Lower lobe of right lung (tissue), 2 donors: ENCODE measurements around the gene HP1BP3. TPM values are rescaled to one million over a fixed set of nuclear protein-coding genes. Genes with fewer than 3 reads are reported as not detected.

Experiments
- ATAC-seq, 2 donors: fragments of 200-7000 bp; cut with Tn5 transposase; one replicate each; pipeline ENCODE4 v1.9.1; 2020 to 2022; ENCODE audit warnings: mild to moderate bottlenecking in 2 of 2, moderate library complexity in 2 of 2
- DNase-seq: peaks from one replicate; pipeline ENCODE4 v3.0.0-alpha.2; 2020
- H3K27ac ChIP-seq: fragments of 200-600 bp; one replicate; pipeline ENCODE4 v1.8.0; 2022
- H3K27me3 ChIP-seq: fragments of 200-600 bp; one replicate; pipeline ENCODE4 v1.8.0; 2022; ENCODE audit warnings: low read depth
- H3K36me3 ChIP-seq: fragments of 200-600 bp; one replicate; pipeline ENCODE4 v1.8.0; 2022; ENCODE audit warnings: mild to moderate bottlenecking
- H3K4me1 ChIP-seq: fragments of 200-600 bp; one replicate; pipeline ENCODE4 v1.8.0; 2022
- H3K4me3 ChIP-seq: fragments of 200-600 bp; one replicate; pipeline ENCODE4 v1.8.0; 2022; ENCODE audit warnings: mild to moderate bottlenecking
- H3K9me3 ChIP-seq: fragments of 200-600 bp; one replicate; pipeline ENCODE4 v1.8.0; 2022
- intact Hi-C: fragments of 100-400 bp; cut with DNase I; formaldehyde crosslinking; loops from one replicate; pipeline ENCODE4 v1.11.0; 2022
- total RNA-seq: library from RNA; stranded (reverse); fragmentation: NEBNext Ultra II Directional; extraction: Animal tissue kit (Norgen Biotek cat#: 25700); gene quantifications from one replicate; pipeline ENCODE4 v1.2.1, GENCODE V29; 2021
- TF ChIP-seq, protein P1 (sequence below): fragments of 200-600 bp; IDR thresholded peaks from one replicate; pipeline ENCODE4 v1.8.0; 2022; ENCODE audit warnings: antibody characterized with exemption, mild to moderate bottlenecking
- donor health status: DM: no; HTN: yes; CAD: no; lungs with severe emphysema.

HP1BP3 gene
- total RNA-seq, 1 donor from 2014 or later: 253 TPM

- Histone ChIP-seq H3K27ac (no peak overlapping the region), H3K36me3 (peaks cover 2% of the 10 kb centered on the region), H3K4me3 (peak overlapping the region; percentile 70), H3K9me3 (no peaks in the 10 kb centered on the region), H3K27me3 (peaks cover 45% of the 10 kb centered on the region), H3K4me1 (peaks cover 27% of the 10 kb centered on the region)
- no peak for DNase-seq
- TF ChIP-seq, protein P1, sequence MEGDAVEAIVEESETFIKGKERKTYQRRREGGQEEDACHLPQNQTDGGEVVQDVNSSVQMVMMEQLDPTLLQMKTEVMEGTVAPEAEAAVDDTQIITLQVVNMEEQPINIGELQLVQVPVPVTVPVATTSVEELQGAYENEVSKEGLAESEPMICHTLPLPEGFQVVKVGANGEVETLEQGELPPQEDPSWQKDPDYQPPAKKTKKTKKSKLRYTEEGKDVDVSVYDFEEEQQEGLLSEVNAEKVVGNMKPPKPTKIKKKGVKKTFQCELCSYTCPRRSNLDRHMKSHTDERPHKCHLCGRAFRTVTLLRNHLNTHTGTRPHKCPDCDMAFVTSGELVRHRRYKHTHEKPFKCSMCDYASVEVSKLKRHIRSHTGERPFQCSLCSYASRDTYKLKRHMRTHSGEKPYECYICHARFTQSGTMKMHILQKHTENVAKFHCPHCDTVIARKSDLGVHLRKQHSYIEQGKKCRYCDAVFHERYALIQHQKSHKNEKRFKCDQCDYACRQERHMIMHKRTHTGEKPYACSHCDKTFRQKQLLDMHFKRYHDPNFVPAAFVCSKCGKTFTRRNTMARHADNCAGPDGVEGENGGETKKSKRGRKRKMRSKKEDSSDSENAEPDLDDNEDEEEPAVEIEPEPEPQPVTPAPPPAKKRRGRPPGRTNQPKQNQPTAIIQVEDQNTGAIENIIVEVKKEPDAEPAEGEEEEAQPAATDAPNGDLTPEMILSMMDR: no peak
- ATAC-seq: peak; percentile 76 to 83
- intact Hi-C loops: no loop called here
Measured at GRCh38 chr1:20732071-20732587, 55.0 kb downstream of the HP1BP3 start.

- Histone ChIP-seq H3K27ac (no peak overlapping the region), H3K9me3 (no peaks in the 10 kb centered on the region), H3K36me3 (no peaks in the 10 kb centered on the region), H3K4me1 (peaks cover 27% of the 10 kb centered on the region), H3K4me3 (peak overlapping the region; percentile 70), H3K27me3 (peaks cover 45% of the 10 kb centered on the region)
- intact Hi-C loops: no loop called here
- TF ChIP-seq, protein P1: no peak
- ATAC-seq: peak; percentile 1 to 3
- no peak for DNase-seq
Measured at GRCh38 chr1:20731057-20731991, 55.8 kb downstream of the HP1BP3 start.

DNA sequence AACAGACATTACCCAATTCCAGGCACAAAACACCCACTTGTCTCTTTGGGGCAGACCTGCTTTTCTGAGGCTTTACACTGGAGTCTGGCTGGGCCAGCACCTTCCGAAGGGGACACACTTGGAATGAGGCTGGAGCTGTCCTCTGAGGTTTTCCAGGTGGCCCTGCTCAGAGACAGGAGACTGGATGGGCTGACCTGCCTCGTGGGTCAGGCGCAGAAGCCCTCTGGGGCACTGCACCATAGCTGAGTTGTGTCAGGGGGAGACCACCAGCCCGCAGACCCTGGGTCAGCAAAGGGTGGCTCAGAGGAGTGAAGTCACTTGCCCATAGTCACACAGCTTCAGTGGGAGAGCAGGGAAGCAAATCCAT, 56.4 kb downstream of the HP1BP3 start:
- TF ChIP-seq, protein P1: no peak
- H3K27me3 ChIP-seq: peaks cover 45% of the 10 kb centered on the region
- no peaks in the 10 kb centered on the region for H3K36me3 ChIP-seq
- H3K9me3 ChIP-seq: no peaks in the 10 kb centered on the region
- no peak overlapping the region for H3K4me3 ChIP-seq
- ATAC-seq: no peak
- peaks cover 27% of the 10 kb centered on the region for H3K4me1 ChIP-seq
- DNase-seq: no peak
- intact Hi-C loops: no loop called here
- no peak overlapping the region for H3K27ac ChIP-seq

DNA sequence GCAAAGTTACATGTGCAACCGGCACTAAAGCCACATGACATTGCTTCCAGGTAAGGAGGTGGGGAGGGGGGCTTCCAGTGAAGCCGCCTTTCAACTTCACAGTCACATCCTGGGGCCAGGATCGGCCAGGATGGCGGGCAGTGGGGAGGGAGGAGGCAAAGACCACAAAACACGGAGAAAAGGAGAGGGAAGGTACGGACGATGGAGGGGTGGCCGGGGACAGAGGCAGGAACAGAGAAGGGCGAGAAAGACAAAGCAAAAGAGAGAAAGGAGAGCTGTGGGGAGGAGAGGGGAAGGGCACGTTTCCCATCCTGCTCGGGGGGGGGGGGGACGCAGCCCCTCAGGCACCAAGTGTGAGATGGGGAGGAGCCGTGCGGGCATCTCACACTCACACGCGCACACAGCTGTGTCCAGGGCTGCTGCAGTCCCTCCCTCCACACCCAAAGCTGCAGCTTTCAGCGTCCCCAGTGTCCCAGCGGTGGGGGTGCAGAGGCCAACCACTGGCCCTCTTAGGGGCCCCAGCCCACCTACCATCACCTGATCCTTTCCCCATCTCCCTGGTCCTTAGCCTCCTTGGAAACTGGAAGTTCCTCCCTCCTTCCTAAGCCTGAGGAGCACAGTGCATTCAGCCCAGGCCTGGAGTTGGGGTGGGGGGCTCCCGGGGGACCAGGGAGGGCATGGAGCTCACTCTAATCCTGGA, 57.0 kb downstream of the HP1BP3 start:
- peaks cover 45% of the 10 kb centered on the region for H3K27me3 ChIP-seq
- H3K27ac ChIP-seq: no peak overlapping the region
- intact Hi-C loops: no loop called here
- TF ChIP-seq, protein P1: no peak
- DNase-seq: no peak
- no peaks in the 10 kb centered on the region for H3K36me3 ChIP-seq
- no peak overlapping the region for H3K4me3 ChIP-seq
- H3K4me1 ChIP-seq: peaks cover 27% of the 10 kb centered on the region
- ATAC-seq: no peak
- H3K9me3 ChIP-seq: no peaks in the 10 kb centered on the region

DNA sequence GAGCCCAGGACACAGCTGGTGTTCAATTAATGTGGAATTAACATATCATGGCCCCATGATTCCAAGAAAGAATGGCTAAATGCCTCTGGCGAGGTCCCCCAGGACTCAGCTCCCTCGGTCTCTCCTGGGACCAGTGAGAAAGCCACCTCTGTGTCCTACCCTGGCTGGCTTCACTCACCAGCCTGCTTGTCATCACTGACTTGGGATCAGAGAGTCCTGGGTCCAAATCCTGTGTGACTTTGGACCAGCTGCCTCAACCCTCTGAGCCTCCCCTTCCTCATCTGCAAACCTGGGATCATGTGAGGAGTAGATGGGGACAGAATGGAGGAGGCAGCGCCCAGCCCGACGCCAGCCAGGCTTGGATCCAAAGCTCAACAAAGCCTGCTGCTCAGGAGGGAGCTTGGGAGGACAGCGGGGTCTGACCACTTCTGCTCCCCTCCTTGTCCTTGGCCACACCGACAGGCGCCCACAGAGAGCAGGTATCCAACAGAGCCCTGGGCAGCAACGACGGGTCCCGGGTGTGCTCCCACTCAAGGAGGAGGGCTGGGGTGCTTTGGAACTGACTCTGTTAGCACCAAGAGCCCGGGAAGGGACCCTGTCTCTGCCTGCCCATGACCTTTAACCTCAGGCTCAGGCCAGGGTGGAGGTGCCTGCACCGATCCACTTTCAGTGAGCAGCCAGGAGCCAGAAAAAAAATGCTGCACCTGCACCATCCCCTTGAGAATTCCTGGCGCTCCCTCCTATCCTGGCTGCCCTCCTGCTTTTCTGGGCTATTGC, 57.8 kb downstream of the HP1BP3 start:
- intact Hi-C loops: no loop called here
- H3K27me3 ChIP-seq: peaks cover 45% of the 10 kb centered on the region
- DNase-seq: no peak
- peaks cover 27% of the 10 kb centered on the region for H3K4me1 ChIP-seq
- H3K27ac ChIP-seq: no peak overlapping the region
- TF ChIP-seq, protein P1: no peak
- ATAC-seq: no peak
- no peak overlapping the region for H3K4me3 ChIP-seq
- no peaks in the 10 kb centered on the region for H3K36me3 ChIP-seq
- H3K9me3 ChIP-seq: no peaks in the 10 kb centered on the region
